H1 (cell line): ENCODE measurements around the gene POLA1. TPM values are rescaled to one million over a fixed set of nuclear protein-coding genes. Genes with fewer than 3 reads are reported as not detected.

ENCODE experiments used
- BACH1 ChIP-seq: IDR thresholded peaks from 2 replicates; pipeline ENCODE4 v1.6.1; 2012; ENCODE audit warnings: low read length, improper control_type of control experiment
- CHD1 ChIP-seq: IDR thresholded peaks from 2 replicates; pipeline ENCODE4 v1.6.1; 2012; ENCODE audit warnings: low read depth, low read length, improper control_type of control experiment
- CREB1 ChIP-seq: IDR thresholded peaks from 2 replicates; pipeline ENCODE4 v1.6.1; 2012; ENCODE audit warnings: inconsistent platforms
- polyA plus RNA-seq, 7 experiments: library from polyadenylated mRNA; depleted of rRNA in 3 of 7; stranded (reverse) in 5 of 7; unstranded in 2 of 7; fragments of >200 nt in 5 of 7; fragments of 200-250 nt in 2 of 7; gene quantifications; 1 replicate in 5 of 7; 2 replicates in 1 of 7; 4 replicates in 1 of 7; pipeline versions ENCODE4 v1.2.1 to v1.2.3, GENCODE V29; 2011 to 2013; ENCODE audit warnings: missing spikeins in 2 of 7, mixed read lengths in 2 of 7
- total RNA-seq: library from RNA; stranded (reverse); fragmentation: NEBNext Ultra II Directional; extraction: Animal tissue kit (Norgen Biotek cat#: 25700); gene quantifications from 2 replicates; pipeline ENCODE4 v1.2.1, GENCODE V29; 2021
- TF ChIP-seq, protein P1 (sequence below): IDR thresholded peaks from 2 replicates; pipeline ENCODE4 v1.6.1; 2011; ENCODE audit warnings: low read length, improper control_type of control experiment

Gene POLA1
- total and polyA plus RNA-seq, 2 of the 8 experiments (the other 6 are each of a cell fraction or from before 2014, with no cell fraction given) = 5.6 to 34.9 TPM

DNA sequence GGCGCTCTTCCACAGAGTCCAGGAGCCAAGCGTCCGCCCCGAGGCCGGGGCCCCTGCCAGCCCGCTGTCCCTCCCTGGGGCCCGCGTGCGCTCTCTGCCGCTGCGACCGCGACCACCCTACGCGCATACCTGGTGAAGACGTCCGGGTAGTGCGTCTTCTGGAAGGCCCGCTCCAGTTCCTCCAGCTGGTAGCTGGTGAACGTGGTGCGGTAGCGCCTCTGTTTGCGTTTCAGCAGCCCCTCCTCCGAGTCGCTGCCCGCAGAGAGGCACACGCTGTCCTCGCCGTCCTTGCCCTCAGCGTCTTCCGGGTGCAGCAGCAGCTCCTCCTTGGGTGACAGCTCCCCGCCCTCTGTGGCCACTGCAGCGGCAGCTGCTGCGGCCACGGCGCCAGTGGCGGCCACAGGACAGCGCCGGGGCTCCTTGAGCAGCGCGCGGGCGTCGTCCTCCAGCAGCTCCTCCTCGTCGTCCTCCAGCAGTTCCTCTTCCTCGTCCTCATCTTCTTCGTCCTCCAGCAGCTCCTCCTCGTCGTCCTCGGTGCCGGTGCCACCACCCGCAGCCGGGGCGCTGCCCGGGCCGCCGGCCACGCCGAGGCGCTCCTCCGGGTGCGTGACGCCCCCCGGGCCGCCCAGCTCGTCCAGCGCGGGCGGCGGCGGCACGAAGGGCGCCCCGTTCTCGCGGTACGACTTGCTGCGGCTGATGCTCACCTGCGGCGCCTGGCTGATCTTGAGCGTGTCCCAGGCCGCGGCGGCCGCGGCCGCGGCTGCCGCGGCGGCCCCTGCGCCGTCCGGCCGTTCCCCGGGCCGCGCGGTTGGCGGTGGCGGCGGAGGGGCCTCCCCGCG is 319.3 kb downstream of the POLA1 start (continued):
- TF ChIP-seq, protein P1, sequence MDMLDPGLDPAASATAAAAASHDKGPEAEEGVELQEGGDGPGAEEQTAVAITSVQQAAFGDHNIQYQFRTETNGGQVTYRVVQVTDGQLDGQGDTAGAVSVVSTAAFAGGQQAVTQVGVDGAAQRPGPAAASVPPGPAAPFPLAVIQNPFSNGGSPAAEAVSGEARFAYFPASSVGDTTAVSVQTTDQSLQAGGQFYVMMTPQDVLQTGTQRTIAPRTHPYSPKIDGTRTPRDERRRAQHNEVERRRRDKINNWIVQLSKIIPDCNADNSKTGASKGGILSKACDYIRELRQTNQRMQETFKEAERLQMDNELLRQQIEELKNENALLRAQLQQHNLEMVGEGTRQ = no peak
- TF ChIP-seq CHD1 (no peak), CREB1 (no peak), BACH1 (no peak)
